Measurements from ENCODE around the gene SPATA33. TPM values are rescaled to one million over a fixed set of nuclear protein-coding genes. Genes with fewer than 3 reads are reported as not detected.

Gene SPATA33
- total and polyA plus RNA-seq, 4 donors = 5.4 to 19.1 (median 8.8) TPM

DNA sequence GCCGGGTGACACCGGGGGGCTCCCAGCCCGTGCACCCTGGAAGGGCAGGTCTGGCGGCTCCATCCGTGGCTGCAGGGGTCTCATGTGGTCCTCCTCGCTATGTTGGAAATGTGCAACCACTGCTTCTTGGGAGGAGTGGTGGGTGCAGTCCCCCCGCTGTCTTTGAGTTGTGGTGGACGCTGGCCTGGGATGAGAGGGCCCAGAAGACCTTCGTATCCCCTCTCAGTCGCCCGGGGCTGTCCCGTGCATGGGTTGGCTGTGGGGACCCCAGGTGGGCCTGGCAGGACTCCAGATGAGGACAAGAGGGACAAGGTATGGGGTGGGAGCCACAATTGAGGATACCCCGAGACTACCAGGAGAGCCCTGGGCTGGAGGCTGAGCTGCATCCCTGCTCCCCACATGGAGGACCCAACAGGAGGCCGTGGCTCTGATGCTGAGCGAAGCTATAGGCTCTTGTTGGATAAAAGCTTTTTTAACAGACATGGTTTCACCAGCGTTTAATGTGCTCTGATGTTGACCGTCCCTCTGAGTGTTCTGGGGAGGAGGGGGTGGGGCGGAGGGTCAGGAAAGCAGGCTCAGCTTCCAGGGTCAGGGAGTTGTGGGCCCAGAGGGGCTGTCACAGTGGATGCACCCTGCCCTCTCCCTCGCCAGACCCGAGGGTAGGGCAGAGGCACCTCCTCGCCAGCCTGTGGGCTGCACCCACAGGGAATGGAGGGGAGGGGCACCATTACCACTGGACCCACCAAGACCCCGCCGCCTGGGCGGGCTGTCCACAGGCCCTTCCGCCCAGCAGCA is 38.4 kb downstream of the SPATA33 start:
- peaks cover 4 to 59% (median 15%) of the 10 kb centered on the region in 4 donors for H3K36me3 ChIP-seq (ENCODE audit: control insufficient read depth in 4 of 4, insufficient read depth in 4 of 4, low read length in 4 of 4)
- H3K9me3 ChIP-seq (ENCODE audit: control insufficient read depth in 4 of 4, insufficient read depth in 3 of 4, low read length in 3 of 4) = no peaks in the 10 kb centered on the region
- no peak for TF ChIP-seq CTCF (IDR thresholded peaks at IDR 0.05; ENCODE audit: control extremely low read depth, extremely low read depth)
- no peak overlapping the region for H3K9ac ChIP-seq (ENCODE audit: insufficient read depth in 1 of 2, low read length in 2 of 2)
- peaks cover 0 to 13% (median 3%) of the 10 kb centered on the region in 5 donors for H3K4me1 ChIP-seq (ENCODE audit: control insufficient read depth in 5 of 5, insufficient read depth in 5 of 5, low read length in 5 of 5)
- DNase-seq = no peak
- no peak for ATAC-seq (ENCODE audit: insufficient read depth, low FRiP score)
- no peak overlapping the region for H3K27ac ChIP-seq (ENCODE audit: low read depth in 1 of 2, low read length in 1 of 2)
- no peak overlapping the region for H3K4me3 ChIP-seq
- no peaks in the 10 kb centered on the region for H3K27me3 ChIP-seq (ENCODE audit: control insufficient read depth in 3 of 3, insufficient read depth in 3 of 3, low read length in 2 of 3)
- WGBS, 2 donors = 79 to 81% methylated on average over 24 to 25 of the region's 25 CpGs

DNA sequence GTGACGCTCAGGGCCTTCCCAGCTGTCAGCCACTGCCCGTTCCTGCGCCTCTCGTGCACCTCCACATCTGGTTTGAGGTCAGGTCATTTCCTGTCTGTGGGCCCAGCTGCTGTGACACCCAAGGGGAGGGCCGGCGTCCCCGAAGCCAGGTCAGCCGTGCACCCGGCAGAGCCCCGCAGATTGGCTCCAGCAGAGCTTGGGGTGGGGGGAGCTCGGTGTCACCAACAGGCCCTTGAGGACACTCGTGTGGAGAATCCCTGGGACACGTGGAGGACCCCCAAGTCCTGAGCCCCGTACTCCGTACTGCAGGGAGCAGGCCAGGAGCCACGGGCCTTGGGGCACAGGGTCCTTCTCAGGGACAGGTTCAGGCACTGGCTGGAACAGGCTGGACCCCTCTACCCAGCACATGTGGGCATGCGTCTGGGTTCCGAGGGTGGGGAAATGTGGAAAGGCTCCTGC is 39.1 kb downstream of the SPATA33 start:
- H3K4me3 ChIP-seq = no peak overlapping the region
- peaks cover 4 to 54% (median 12%) of the 10 kb centered on the region in 4 donors for H3K36me3 ChIP-seq (ENCODE audit: control insufficient read depth in 4 of 4, insufficient read depth in 4 of 4, low read length in 4 of 4)
- WGBS, 2 donors = 48 to 63% methylated on average over 17 to 18 of the region's 18 CpGs
- peaks cover 0 to 13% (median 3%) of the 10 kb centered on the region in 5 donors for H3K4me1 ChIP-seq (ENCODE audit: control insufficient read depth in 5 of 5, insufficient read depth in 5 of 5, low read length in 5 of 5)
- H3K9ac ChIP-seq (ENCODE audit: insufficient read depth in 1 of 2, low read length in 2 of 2) = no peak overlapping the region
- H3K9me3 ChIP-seq (ENCODE audit: control insufficient read depth in 4 of 4, insufficient read depth in 3 of 4, low read length in 3 of 4) = no peaks in the 10 kb centered on the region
- H3K27me3 ChIP-seq (ENCODE audit: control insufficient read depth in 3 of 3, insufficient read depth in 3 of 3, low read length in 2 of 3) = no peaks in the 10 kb centered on the region
- no peak for DNase-seq
- no peak overlapping the region for H3K27ac ChIP-seq (ENCODE audit: low read depth in 1 of 2, low read length in 1 of 2)
- no peak for ATAC-seq (ENCODE audit: insufficient read depth, low FRiP score)
- no peak for TF ChIP-seq CTCF (IDR thresholded peaks at IDR 0.05; ENCODE audit: control extremely low read depth, extremely low read depth)

DNA sequence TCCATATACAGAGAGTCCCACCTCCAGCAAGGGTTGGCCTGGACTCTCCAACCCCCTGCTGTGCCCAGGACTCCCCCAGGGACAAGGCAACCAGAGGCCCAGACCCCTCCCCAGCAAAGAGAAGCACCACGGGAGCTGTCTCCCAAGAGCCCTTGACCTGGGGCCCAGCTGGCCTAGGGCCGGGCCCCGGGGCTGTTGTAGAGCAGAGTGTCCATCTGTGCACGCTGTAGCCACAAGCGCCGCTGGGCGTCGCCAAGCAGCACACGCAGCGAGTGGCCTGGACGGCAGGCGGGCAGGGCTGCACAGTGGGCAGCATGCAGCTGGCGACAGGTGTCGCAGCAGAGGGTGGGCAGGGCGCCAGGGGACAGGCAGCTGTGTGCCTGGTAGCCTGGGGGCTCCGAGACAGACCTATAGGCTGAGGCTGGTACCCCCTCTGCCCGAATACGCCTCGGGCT is 39.6 kb downstream of the SPATA33 start:
- Histone ChIP-seq H3K4me1 (ENCODE audit: control insufficient read depth in 5 of 5, insufficient read depth in 5 of 5, low read length in 5 of 5) (peaks cover 0 to 13% (median 3%) of the 10 kb centered on the region in 5 donors), H3K4me3 (no peak overlapping the region), H3K27ac (ENCODE audit: low read depth in 1 of 2, low read length in 1 of 2) (no peak overlapping the region), H3K9ac (ENCODE audit: insufficient read depth in 1 of 2, low read length in 2 of 2) (no peak overlapping the region), H3K27me3 (ENCODE audit: control insufficient read depth in 3 of 3, insufficient read depth in 3 of 3, low read length in 2 of 3) (no peaks in the 10 kb centered on the region), H3K36me3 (ENCODE audit: control insufficient read depth in 4 of 4, insufficient read depth in 4 of 4, low read length in 4 of 4) (peaks cover 3 to 50% (median 11%) of the 10 kb centered on the region in 4 donors), H3K9me3 (ENCODE audit: control insufficient read depth in 4 of 4, insufficient read depth in 3 of 4, low read length in 3 of 4) (no peaks in the 10 kb centered on the region)
- DNase-seq (no peak), ATAC-seq (ENCODE audit: insufficient read depth, low FRiP score) (no peak)
- no peak for TF ChIP-seq CTCF (IDR thresholded peaks at IDR 0.05; ENCODE audit: control extremely low read depth, extremely low read depth)
- 93 to 95% methylated on average over 19 of the region's 19 CpGs for WGBS, 2 donors
